Measurements from ENCODE around the gene CHP2.

DNA sequence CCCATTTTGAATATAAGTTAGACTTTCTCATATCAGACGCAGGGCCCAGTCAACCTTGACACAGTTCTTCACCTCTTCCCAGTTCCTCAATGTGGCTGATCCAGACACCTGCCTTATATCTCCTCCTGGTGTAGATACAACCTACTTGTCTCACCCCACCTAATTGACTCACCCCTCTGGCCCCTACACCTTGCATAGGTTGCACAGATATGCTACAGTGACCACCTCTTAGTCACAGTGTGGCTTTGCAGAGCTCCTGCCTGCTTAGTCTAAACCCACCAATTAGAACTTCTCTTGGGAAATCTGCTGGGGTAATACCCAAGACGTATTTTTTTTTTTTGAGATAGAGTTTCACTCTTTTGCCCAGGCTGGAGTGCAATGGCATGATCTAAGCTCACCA lies 16.8 kb downstream of the CHP2 start:
- TF ChIP-seq, protein P1, sequence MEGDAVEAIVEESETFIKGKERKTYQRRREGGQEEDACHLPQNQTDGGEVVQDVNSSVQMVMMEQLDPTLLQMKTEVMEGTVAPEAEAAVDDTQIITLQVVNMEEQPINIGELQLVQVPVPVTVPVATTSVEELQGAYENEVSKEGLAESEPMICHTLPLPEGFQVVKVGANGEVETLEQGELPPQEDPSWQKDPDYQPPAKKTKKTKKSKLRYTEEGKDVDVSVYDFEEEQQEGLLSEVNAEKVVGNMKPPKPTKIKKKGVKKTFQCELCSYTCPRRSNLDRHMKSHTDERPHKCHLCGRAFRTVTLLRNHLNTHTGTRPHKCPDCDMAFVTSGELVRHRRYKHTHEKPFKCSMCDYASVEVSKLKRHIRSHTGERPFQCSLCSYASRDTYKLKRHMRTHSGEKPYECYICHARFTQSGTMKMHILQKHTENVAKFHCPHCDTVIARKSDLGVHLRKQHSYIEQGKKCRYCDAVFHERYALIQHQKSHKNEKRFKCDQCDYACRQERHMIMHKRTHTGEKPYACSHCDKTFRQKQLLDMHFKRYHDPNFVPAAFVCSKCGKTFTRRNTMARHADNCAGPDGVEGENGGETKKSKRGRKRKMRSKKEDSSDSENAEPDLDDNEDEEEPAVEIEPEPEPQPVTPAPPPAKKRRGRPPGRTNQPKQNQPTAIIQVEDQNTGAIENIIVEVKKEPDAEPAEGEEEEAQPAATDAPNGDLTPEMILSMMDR (IDR thresholded peaks at IDR 0.05), result no peak
- TF ChIP-seq POLR2A (IDR thresholded peaks at IDR 0.05), result no peak

Data from testis (tissue), 2 donors.